Measurements from ENCODE around the gene TNN. TPM values are rescaled to one million over a fixed set of nuclear protein-coding genes. Genes with fewer than 3 reads are reported as not detected.

Gene TNN
- total RNA-seq, 4 donors from 2014 or later = 5.9 TPM; not detected in 3

DNA sequence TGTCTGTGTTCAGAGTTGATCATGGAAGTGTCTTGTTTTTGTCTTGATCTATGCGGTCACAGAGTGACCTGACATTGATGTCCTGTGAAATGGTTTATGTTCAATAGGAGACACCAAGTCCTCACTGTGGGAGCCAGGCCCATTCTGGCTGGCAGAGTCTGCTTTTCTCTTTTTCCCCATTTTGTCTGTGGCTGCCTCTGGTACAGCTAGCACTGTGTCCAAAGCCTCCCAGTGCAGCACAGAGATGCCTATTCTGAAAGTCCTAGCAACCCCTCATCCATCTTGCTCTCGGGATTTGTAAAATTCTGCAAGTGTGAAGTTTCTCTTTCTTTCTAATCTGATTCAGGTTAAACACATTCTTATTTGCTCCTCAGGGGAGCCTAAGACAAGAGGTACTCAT is 14.3 kb downstream of the TNN start:
- Histone ChIP-seq H3K4me1 (no peaks in the 10 kb centered on the region), H3K27me3 (no peaks in the 10 kb centered on the region), H3K27ac (no peak overlapping the region), H3K36me3 (no peaks in the 10 kb centered on the region), H3K9me3 (no peaks in the 10 kb centered on the region), H3K4me3 (no peak overlapping the region)
- TF ChIP-seq POLR2A (IDR thresholded peaks at IDR 0.05) = no peak
- TF ChIP-seq, protein P1, sequence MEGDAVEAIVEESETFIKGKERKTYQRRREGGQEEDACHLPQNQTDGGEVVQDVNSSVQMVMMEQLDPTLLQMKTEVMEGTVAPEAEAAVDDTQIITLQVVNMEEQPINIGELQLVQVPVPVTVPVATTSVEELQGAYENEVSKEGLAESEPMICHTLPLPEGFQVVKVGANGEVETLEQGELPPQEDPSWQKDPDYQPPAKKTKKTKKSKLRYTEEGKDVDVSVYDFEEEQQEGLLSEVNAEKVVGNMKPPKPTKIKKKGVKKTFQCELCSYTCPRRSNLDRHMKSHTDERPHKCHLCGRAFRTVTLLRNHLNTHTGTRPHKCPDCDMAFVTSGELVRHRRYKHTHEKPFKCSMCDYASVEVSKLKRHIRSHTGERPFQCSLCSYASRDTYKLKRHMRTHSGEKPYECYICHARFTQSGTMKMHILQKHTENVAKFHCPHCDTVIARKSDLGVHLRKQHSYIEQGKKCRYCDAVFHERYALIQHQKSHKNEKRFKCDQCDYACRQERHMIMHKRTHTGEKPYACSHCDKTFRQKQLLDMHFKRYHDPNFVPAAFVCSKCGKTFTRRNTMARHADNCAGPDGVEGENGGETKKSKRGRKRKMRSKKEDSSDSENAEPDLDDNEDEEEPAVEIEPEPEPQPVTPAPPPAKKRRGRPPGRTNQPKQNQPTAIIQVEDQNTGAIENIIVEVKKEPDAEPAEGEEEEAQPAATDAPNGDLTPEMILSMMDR (IDR thresholded peaks at IDR 0.05) = no peak
- intact Hi-C loops (cut with DNase I; ENCODE audit: low total_unique reads) = no loop called here
- DNase-seq = no peak

DNA sequence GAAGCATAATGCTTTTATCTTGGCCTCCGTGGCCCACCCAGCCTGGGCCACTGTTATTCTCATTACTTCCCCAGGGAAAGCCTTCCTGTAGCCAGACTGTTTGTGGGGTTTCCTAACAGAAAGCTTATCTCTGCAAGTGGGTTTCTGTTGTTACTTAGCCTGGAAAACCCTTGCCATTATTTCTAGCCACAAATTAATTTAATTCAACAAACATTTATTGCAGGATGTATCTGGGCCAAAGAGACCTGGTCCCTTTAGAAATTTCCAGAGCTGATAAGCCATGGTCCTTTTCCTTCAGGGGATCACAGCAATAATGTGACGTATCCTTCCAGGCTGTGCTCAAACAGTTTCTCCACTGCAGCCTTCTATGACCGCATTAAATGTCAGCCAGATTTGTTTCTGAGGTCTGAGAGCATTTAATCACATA is 20.9 kb downstream of the TNN start:
- intact Hi-C loops (cut with DNase I; ENCODE audit: low total_unique reads) = no loop called here
- Histone ChIP-seq H3K9me3 (no peaks in the 10 kb centered on the region), H3K27me3 (no peaks in the 10 kb centered on the region), H3K36me3 (no peaks in the 10 kb centered on the region), H3K27ac (no peak overlapping the region), H3K4me1 (no peaks in the 10 kb centered on the region), H3K4me3 (no peak overlapping the region)
- DNase-seq = no peak
- TF ChIP-seq, protein P1 (IDR thresholded peaks at IDR 0.05) = no peak
- TF ChIP-seq POLR2A (IDR thresholded peaks at IDR 0.05) = no peak

DNA sequence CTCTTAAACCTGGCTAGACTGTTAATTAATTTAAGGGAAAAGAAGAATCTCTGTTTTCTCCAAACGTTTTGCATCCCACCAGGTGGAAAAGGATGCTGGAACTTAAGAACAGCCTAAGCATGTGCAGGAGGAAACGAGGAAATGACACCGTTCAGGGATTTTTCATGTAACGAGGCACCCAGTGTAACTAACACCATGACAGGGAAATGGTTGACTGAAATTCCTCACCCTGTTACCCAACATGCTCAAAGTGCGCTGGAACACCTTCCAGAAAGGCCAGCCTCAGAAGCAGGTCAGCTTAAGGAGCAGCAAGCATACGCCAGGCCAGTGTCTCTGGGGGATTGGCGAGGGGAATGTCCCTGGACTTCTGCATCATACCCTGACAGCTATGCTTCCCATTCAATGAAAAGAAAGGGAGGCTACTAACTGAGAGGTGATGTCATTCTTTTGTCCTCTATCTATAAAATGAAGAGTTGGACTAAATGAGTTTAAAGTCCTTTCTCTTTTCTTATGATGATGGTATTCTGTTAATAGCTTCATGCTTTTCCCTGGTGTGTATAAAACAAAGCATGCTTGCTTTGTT is 21.6 kb downstream of the TNN start:
- H3K4me3 ChIP-seq = no peak overlapping the region
- no peak overlapping the region for H3K27ac ChIP-seq
- no peak for TF ChIP-seq POLR2A (IDR thresholded peaks at IDR 0.05)
- TF ChIP-seq, protein P1 (IDR thresholded peaks at IDR 0.05) = no peak
- H3K36me3 ChIP-seq = no peaks in the 10 kb centered on the region
- no peaks in the 10 kb centered on the region for H3K9me3 ChIP-seq
- DNase-seq = no peak
- H3K4me1 ChIP-seq = no peaks in the 10 kb centered on the region
- intact Hi-C loops (cut with DNase I; ENCODE audit: low total_unique reads) = no loop called here
- H3K27me3 ChIP-seq = no peaks in the 10 kb centered on the region

DNA sequence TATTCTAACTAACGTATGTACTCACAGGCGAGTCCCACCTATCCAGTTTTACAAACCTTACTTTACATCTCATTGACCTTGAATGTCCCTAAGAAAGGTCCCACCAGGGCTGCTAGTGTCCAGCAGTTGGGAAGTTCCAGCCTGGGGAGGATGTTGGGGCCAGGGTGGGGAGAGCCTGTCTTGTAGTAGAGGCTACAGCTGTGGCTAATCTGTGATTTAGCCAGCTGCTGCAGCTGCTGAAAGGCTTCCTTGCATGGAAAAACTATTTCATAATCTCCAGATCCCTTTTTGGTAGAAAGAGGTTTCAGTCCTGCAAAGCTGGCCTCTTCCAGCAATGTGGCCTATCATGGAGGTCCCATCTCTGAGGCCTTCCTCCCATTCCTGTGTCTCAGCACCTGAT is 23.1 kb downstream of the TNN start:
- Histone ChIP-seq H3K9me3 (no peaks in the 10 kb centered on the region), H3K36me3 (no peaks in the 10 kb centered on the region), H3K4me3 (no peak overlapping the region), H3K27me3 (no peaks in the 10 kb centered on the region), H3K27ac (no peak overlapping the region), H3K4me1 (no peaks in the 10 kb centered on the region)
- intact Hi-C loops (cut with DNase I; ENCODE audit: low total_unique reads) = no loop called here
- no peak for DNase-seq
- TF ChIP-seq, protein P1 (IDR thresholded peaks at IDR 0.05) = no peak
- TF ChIP-seq POLR2A (IDR thresholded peaks at IDR 0.05) = no peak

DNA sequence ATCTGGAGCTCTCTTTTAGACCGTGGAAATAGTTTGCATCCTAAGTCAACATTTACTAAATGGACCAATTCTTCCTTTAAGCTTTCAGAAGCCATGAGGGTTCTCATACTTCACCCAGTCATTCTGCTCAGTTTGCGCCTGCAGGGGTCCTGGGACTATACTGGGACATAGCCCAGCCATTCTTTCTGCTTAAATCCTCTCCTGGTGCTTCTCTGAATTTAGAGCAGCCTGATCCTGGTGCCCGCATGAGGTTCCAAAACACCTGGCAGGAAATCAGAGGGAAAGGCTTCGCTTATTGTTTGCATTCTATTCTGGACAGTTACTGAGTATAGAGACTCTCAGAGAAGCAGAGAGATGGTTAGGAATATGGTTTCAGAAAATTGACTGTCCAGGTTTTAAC is 27.0 kb downstream of the TNN start:
- Histone ChIP-seq H3K36me3 (no peaks in the 10 kb centered on the region), H3K9me3 (no peaks in the 10 kb centered on the region), H3K4me1 (no peaks in the 10 kb centered on the region), H3K27me3 (no peaks in the 10 kb centered on the region), H3K27ac (no peak overlapping the region), H3K4me3 (no peak overlapping the region)
- intact Hi-C loops (cut with DNase I; ENCODE audit: low total_unique reads) = no loop called here
- TF ChIP-seq POLR2A (IDR thresholded peaks at IDR 0.05) = no peak
- TF ChIP-seq, protein P1 (IDR thresholded peaks at IDR 0.05) = no peak
- DNase-seq = no peak
